Measurements from ENCODE around the gene ITGA5. TPM values are rescaled to one million over a fixed set of nuclear protein-coding genes. Genes with fewer than 3 reads are reported as not detected.

ITGA5 gene
- total RNA-seq, 1 donor from 2014 or later = 102 TPM

DNA sequence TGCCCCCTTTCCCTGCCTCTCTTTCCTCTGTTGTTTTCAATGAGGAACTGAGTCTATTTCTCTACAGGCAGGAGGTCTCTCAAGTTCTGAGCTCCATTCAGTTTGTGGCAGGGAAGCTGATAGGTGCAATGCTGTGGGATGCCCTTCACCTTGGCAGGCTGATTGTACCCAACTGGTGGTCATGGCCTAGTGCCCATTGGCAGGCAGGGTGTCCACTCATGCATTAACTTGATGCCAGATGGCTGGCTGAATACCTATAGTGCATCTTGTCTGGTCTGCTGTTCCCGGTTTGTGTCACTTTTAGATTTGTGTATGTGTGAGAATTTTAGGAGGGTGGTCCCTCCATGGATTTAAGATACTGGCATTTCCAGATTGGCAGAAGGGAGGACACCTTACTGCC lies 20.0 kb upstream of the ITGA5 start:
- no peaks in the 10 kb centered on the region for H3K36me3 ChIP-seq
- H3K4me1 ChIP-seq = peaks cover 6% of the 10 kb centered on the region
- H3K27me3 ChIP-seq = no peaks in the 10 kb centered on the region
- DNase-seq (no peak), ATAC-seq (no peak)
- H3K9me3 ChIP-seq = no peaks in the 10 kb centered on the region
- intact Hi-C loops (cut with DNase I) = loop anchor here (2.0 kb wide), 1 partner anchor 40 kb away; no protein-coding TSS in a partner anchor
- H3K4me3 ChIP-seq = no peak overlapping the region
- TF ChIP-seq, protein P1, sequence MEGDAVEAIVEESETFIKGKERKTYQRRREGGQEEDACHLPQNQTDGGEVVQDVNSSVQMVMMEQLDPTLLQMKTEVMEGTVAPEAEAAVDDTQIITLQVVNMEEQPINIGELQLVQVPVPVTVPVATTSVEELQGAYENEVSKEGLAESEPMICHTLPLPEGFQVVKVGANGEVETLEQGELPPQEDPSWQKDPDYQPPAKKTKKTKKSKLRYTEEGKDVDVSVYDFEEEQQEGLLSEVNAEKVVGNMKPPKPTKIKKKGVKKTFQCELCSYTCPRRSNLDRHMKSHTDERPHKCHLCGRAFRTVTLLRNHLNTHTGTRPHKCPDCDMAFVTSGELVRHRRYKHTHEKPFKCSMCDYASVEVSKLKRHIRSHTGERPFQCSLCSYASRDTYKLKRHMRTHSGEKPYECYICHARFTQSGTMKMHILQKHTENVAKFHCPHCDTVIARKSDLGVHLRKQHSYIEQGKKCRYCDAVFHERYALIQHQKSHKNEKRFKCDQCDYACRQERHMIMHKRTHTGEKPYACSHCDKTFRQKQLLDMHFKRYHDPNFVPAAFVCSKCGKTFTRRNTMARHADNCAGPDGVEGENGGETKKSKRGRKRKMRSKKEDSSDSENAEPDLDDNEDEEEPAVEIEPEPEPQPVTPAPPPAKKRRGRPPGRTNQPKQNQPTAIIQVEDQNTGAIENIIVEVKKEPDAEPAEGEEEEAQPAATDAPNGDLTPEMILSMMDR (IDR thresholded peaks at IDR 0.05) = no peak
- no peak overlapping the region for H3K27ac ChIP-seq

DNA sequence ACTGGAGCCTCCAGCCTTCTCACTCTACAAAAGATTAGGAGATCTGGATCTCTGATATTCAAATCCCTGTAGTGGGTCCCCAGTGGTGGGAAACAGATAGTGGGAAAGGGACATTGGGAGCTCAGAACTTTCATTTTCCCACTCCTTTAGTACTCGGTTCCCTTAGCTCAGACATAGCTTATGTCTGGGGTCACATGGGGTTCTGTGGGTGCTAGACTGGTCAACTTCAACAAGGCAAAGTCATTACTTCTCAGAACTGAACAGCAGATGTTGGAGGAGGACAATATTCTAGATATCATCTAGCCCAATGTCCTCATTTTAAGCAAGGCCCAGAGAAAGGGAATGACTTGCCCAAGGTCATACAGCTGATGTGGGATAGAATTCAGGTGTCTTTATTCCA lies 19.5 kb upstream of the ITGA5 start:
- Histone ChIP-seq H3K36me3 (no peaks in the 10 kb centered on the region), H3K9me3 (no peaks in the 10 kb centered on the region), H3K4me1 (peaks cover 6% of the 10 kb centered on the region), H3K4me3 (no peak overlapping the region), H3K27me3 (no peaks in the 10 kb centered on the region), H3K27ac (no peak overlapping the region)
- intact Hi-C loops (cut with DNase I) = loop anchor here (2.0 kb wide), 1 partner anchor 40 kb away; no protein-coding TSS in a partner anchor
- ATAC-seq (no peak), DNase-seq (no peak)
- TF ChIP-seq, protein P1 (IDR thresholded peaks at IDR 0.05) = no peak

DNA sequence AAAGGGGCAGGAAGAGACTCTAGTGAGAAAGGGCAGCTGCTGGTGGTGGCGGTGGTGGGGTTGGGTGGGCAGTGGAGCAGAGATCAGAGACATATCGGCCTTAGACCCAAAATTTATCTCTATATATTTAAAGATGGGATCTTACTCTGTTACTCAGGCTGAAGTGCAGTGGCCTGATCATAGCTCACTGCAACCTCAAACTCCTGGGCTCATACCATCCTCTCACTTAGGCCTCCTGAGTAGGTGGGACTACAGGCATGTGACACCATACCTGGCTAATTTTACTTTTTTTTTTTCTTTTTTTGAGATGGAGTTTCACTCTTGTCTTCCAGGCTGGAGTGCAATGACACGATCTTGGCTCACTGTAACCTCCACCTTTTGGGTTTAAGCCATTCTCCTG lies 18.6 kb upstream of the ITGA5 start:
- Histone ChIP-seq H3K27ac (no peak overlapping the region), H3K27me3 (no peaks in the 10 kb centered on the region), H3K9me3 (no peaks in the 10 kb centered on the region), H3K4me3 (no peak overlapping the region), H3K4me1 (peaks cover 6% of the 10 kb centered on the region), H3K36me3 (no peaks in the 10 kb centered on the region)
- ATAC-seq (no peak), DNase-seq (no peak)
- TF ChIP-seq, protein P1 (IDR thresholded peaks at IDR 0.05) = no peak
- intact Hi-C loops (cut with DNase I) = loop anchor here (2.0 kb wide), 1 partner anchor 39 kb away; no protein-coding TSS in a partner anchor

DNA sequence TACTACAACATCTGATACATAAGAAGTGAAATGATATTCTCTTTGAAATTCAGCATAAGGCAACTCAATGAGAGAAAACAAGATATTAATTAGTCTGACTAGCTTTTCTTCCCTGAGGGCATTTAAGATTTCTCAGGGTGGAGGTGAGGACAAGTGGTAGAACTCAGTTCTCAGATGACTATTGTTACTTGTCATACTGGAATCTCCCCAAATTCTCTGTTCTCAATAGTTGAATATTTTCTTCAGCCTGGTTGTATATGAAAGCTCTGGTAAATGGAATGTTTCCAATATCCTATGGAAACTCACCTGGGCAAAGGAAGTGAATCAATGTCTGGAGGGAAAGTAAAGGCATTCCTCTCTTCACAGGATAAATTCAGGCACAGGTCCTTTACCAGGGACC lies 18.2 kb upstream of the ITGA5 start:
- no peaks in the 10 kb centered on the region for H3K27me3 ChIP-seq
- no peak overlapping the region for H3K27ac ChIP-seq
- H3K4me1 ChIP-seq = peaks cover 9% of the 10 kb centered on the region
- intact Hi-C loops (cut with DNase I) = no loop called here
- no peak for ATAC-seq
- H3K36me3 ChIP-seq = no peaks in the 10 kb centered on the region
- H3K4me3 ChIP-seq = no peak overlapping the region
- TF ChIP-seq, protein P1 (IDR thresholded peaks at IDR 0.05) = no peak
- DNase-seq = no peak
- no peaks in the 10 kb centered on the region for H3K9me3 ChIP-seq

DNA sequence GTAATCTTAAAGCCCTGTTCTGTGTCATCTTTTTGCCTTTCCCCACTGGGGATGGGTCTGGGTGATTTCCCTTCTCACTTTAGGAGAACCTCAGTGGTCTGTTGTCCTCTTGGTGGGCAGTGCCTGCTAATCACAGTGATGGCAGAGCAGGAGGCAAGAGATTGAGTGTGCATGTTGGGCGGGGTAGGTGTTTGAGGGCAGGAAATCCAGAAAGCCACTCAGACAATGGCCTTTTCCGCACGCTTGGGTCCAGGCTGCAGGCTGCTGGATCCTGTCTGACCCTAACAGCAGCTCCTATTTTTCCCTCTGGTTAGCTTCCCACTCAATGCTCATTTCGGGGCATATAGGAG lies 13.7 kb upstream of the ITGA5 start:
- no peak for DNase-seq
- Histone ChIP-seq H3K4me1 (peaks cover 30% of the 10 kb centered on the region), H3K27ac (peak overlapping the region; percentile 63), H3K9me3 (no peaks in the 10 kb centered on the region), H3K36me3 (no peaks in the 10 kb centered on the region), H3K4me3 (no peak overlapping the region), H3K27me3 (no peaks in the 10 kb centered on the region)
- intact Hi-C loops (cut with DNase I) = no loop called here
- peak; percentile 37 for ATAC-seq
- TF ChIP-seq, protein P1 (IDR thresholded peaks at IDR 0.05) = no peak
